ENCODE data around the gene GET4. TPM values are rescaled to one million over a fixed set of nuclear protein-coding genes. Genes with fewer than 3 reads are reported as not detected.
A peak's percentile ranks its signal among the peaks of the same experiment; 100 is the strongest.

The GET4 gene
- total RNA-seq, 1 donor from 2014 or later = 35.8 TPM

GRCh38 chr7:875051-875450, 1.3 kb upstream of the GET4 start:
- Histone ChIP-seq H3K27me3 (no peaks in the 10 kb centered on the region), H3K9me3 (no peaks in the 10 kb centered on the region), H3K4me1 (peaks cover 43% of the 10 kb centered on the region), H3K36me3 (peaks cover 0 to 31% of the 10 kb centered on the region in 2 donors), H3K4me3 (no peak overlapping the region), H3K27ac (peak overlapping the region; percentile 91)
- no peak for TF ChIP-seq POLR2AphosphoS5 (IDR thresholded peaks at IDR 0.05; ENCODE audit: insufficient read depth in 1 of 2, low read depth in 1 of 2)
- TF ChIP-seq POLR2A (IDR thresholded peaks at IDR 0.05) = no peak
- no peak for DNase-seq (ENCODE audit: extremely low spot score in 2 of 2)
- intact Hi-C loops (cut with DNase I) = loop anchor here (10.0 kb wide), 1 partner anchor 550 kb away; no protein-coding TSS in a partner anchor

- peaks cover 0 to 25% of the 10 kb centered on the region in 2 donors for H3K36me3 ChIP-seq
- intact Hi-C loops (cut with DNase I) = loop anchor here (10.0 kb wide), 1 partner anchor 551 kb away; no protein-coding TSS in a partner anchor
- H3K27me3 ChIP-seq = no peaks in the 10 kb centered on the region
- H3K27ac ChIP-seq = peak overlapping the region; percentile 91
- peak in 1 of 2 donors; percentile 92 for DNase-seq (ENCODE audit: extremely low spot score in 2 of 2)
- peaks cover 43% of the 10 kb centered on the region for H3K4me1 ChIP-seq
- peak overlapping the region; percentile 51 to 82 for H3K4me3 ChIP-seq
- TF ChIP-seq POLR2A (IDR thresholded peaks at IDR 0.05) (no peak), CTCF (IDR thresholded peaks at IDR 0.05) (no peak), POLR2AphosphoS5 (IDR thresholded peaks at IDR 0.05; ENCODE audit: insufficient read depth in 1 of 2, low read depth in 1 of 2) (no peak)
- H3K9me3 ChIP-seq = no peaks in the 10 kb centered on the region
These were observed 778 bp upstream of the GET4 start for GRCh38 chr7:875476-876076.

GRCh38 chr7:876972-877311, 588 bp downstream of the GET4 start:
- Histone ChIP-seq H3K4me3 (peak overlapping the region; percentile 82 to 88), H3K9me3 (no peaks in the 10 kb centered on the region), H3K4me1 (peaks cover 43% of the 10 kb centered on the region), H3K27me3 (no peaks in the 10 kb centered on the region), H3K27ac (peak overlapping the region; percentile 91), H3K36me3 (peaks cover 0 to 13% of the 10 kb centered on the region in 2 donors)
- DNase-seq (ENCODE audit: extremely low spot score in 2 of 2) = no peak
- intact Hi-C loops (cut with DNase I) = loop anchor here (10.0 kb wide), 1 partner anchor 552 kb away; no protein-coding TSS in a partner anchor
- no peak for TF ChIP-seq POLR2AphosphoS5 (IDR thresholded peaks at IDR 0.05; ENCODE audit: insufficient read depth in 1 of 2, low read depth in 1 of 2)
- TF ChIP-seq CTCF (IDR thresholded peaks at IDR 0.05) = no peak
- no peak for TF ChIP-seq POLR2A (IDR thresholded peaks at IDR 0.05)

- no peak for TF ChIP-seq POLR2A (IDR thresholded peaks at IDR 0.05)
- TF ChIP-seq POLR2AphosphoS5 (IDR thresholded peaks at IDR 0.05; ENCODE audit: insufficient read depth in 1 of 2, low read depth in 1 of 2) = no peak
- no peak for TF ChIP-seq CTCF (IDR thresholded peaks at IDR 0.05)
- Histone ChIP-seq H3K27ac (peak overlapping the region; percentile 91), H3K36me3 (peaks cover 0 to 6% of the 10 kb centered on the region in 2 donors), H3K9me3 (no peaks in the 10 kb centered on the region), H3K4me3 (peak overlapping the region; percentile 82 to 88), H3K4me1 (peaks cover 50% of the 10 kb centered on the region), H3K27me3 (no peaks in the 10 kb centered on the region)
- no peak for DNase-seq (ENCODE audit: extremely low spot score in 2 of 2)
- intact Hi-C loops (cut with DNase I) = loop anchor here (10.0 kb wide), 1 partner anchor 553 kb away; no protein-coding TSS in a partner anchor
These were observed 1.2 kb downstream of the GET4 start for GRCh38 chr7:877312-878232.

GRCh38 chr7:879093-879492, 2.7 kb downstream of the GET4 start:
- TF ChIP-seq CTCF (IDR thresholded peaks at IDR 0.05) (no peak), POLR2AphosphoS5 (IDR thresholded peaks at IDR 0.05; ENCODE audit: insufficient read depth in 1 of 2, low read depth in 1 of 2) (no peak), POLR2A (IDR thresholded peaks at IDR 0.05) (no peak)
- Histone ChIP-seq H3K27ac (no peak overlapping the region), H3K4me3 (no peak overlapping the region), H3K9me3 (no peaks in the 10 kb centered on the region), H3K27me3 (no peaks in the 10 kb centered on the region), H3K36me3 (no peaks in the 10 kb centered on the region), H3K4me1 (peaks cover 54% of the 10 kb centered on the region)
- intact Hi-C loops (cut with DNase I) = loop anchor here (10.0 kb wide), 1 partner anchor 554 kb away; no protein-coding TSS in a partner anchor
- no peak for DNase-seq (ENCODE audit: extremely low spot score in 2 of 2)
